ENCODE measurements around the gene SEC23B. TPM values are rescaled to one million over a fixed set of nuclear protein-coding genes. Genes with fewer than 3 reads are reported as not detected.

Gene SEC23B
- total and polyA plus RNA-seq, 5 donors from 2014 or later, result 45.0 to 57.7 (median 47.6) TPM

GRCh38 chr20:18571009-18571408 lies 63.3 kb downstream of the SEC23B start:
- DNase-seq, result no peak
- peak overlapping the region in 1 of 3 donors; percentile 15 for H3K27ac Mint-ChIP-seq
- H3K4me3 Mint-ChIP-seq, result no peak overlapping the region
- H3K27me3 Mint-ChIP-seq, result no peaks in the 10 kb centered on the region
- H3K27ac ChIP-seq (ENCODE audit: insufficient read depth, low read length, poor library complexity, severe bottlenecking), result no peak overlapping the region
- no peak overlapping the region for H3K4me3 ChIP-seq (ENCODE audit: low read depth, low read length)
- peaks cover 22% of the 10 kb centered on the region for H3K36me3 ChIP-seq (ENCODE audit: control insufficient read depth, insufficient read depth, low read length)
- no peaks in the 10 kb centered on the region for H3K27me3 ChIP-seq (ENCODE audit: control insufficient read depth, insufficient read depth, low read length)
- no peak for ATAC-seq (ENCODE audit: low read depth in 2 of 2)
- H3K36me3 Mint-ChIP-seq, result peaks cover 26% of the 10 kb centered on the region
- peaks cover 0 to 4% (median 0%) of the 10 kb centered on the region in 7 donors for H3K9me3 Mint-ChIP-seq
- H3K4me1 ChIP-seq (ENCODE audit: control insufficient read depth, insufficient read depth, low read length, poor library complexity, severe bottlenecking), result peaks cover 17% of the 10 kb centered on the region
- H3K4me1 Mint-ChIP-seq, result peaks cover 10 to 28% (median 17%) of the 10 kb centered on the region in 4 donors
- no peaks in the 10 kb centered on the region for H3K9me3 ChIP-seq (ENCODE audit: control insufficient read depth in 2 of 2, low read length in 2 of 2)

- peaks cover 9 to 24% (median 16%) of the 10 kb centered on the region in 4 donors for H3K4me1 Mint-ChIP-seq
- DNase-seq (no peak), ATAC-seq (ENCODE audit: low read depth in 2 of 2) (no peak)
- H3K9me3 Mint-ChIP-seq, result peaks cover 0 to 4% (median 0%) of the 10 kb centered on the region in 7 donors
- H3K4me3 Mint-ChIP-seq, result peak overlapping the region in 1 of 4 donors; percentile 19
- Histone ChIP-seq H3K27me3 (ENCODE audit: control insufficient read depth, insufficient read depth, low read length) (no peaks in the 10 kb centered on the region), H3K4me1 (ENCODE audit: control insufficient read depth, insufficient read depth, low read length, poor library complexity, severe bottlenecking) (peaks cover 14% of the 10 kb centered on the region), H3K4me3 (ENCODE audit: low read depth, low read length) (no peak overlapping the region), H3K36me3 (ENCODE audit: control insufficient read depth, insufficient read depth, low read length) (peaks cover 22% of the 10 kb centered on the region), H3K27ac (ENCODE audit: insufficient read depth, low read length, poor library complexity, severe bottlenecking) (no peak overlapping the region), H3K9me3 (ENCODE audit: control insufficient read depth in 2 of 2, low read length in 2 of 2) (no peaks in the 10 kb centered on the region)
- H3K27ac Mint-ChIP-seq, result peak overlapping the region; percentile 26 to 82 (median 80)
- no peaks in the 10 kb centered on the region for H3K27me3 Mint-ChIP-seq
- peaks cover 26% of the 10 kb centered on the region for H3K36me3 Mint-ChIP-seq
These were observed 63.8 kb downstream of the SEC23B start for GRCh38 chr20:18571578-18571977.

DNA sequence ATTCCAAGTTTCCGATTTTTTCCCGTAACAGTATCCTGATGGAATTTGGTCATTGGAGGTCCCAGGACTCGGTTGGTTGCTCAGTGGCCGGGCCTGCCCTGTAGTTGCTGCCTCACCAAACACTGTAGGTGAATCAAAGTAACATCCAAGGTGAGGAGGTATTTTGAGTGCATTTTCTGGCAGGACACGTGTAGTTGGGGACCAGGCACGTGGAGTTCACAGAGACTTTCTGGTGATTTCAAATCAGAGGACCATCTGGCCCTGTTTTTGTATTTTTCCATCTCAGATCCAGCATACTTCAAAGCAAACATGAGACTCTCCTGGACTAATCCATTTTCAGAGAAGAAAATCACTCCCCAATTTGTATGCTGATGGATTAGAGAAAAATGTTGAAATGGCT lies 70.2 kb downstream of the SEC23B start:
- Histone ChIP-seq H3K27ac (ENCODE audit: insufficient read depth, low read length, poor library complexity, severe bottlenecking) (no peak overlapping the region), H3K9me3 (ENCODE audit: control insufficient read depth in 2 of 2, low read length in 2 of 2) (no peaks in the 10 kb centered on the region), H3K4me1 (ENCODE audit: control insufficient read depth, insufficient read depth, low read length, poor library complexity, severe bottlenecking) (no peaks in the 10 kb centered on the region), H3K36me3 (ENCODE audit: control insufficient read depth, insufficient read depth, low read length) (no peaks in the 10 kb centered on the region), H3K27me3 (ENCODE audit: control insufficient read depth, insufficient read depth, low read length) (no peaks in the 10 kb centered on the region), H3K4me3 (ENCODE audit: low read depth, low read length) (no peak overlapping the region)
- H3K27me3 Mint-ChIP-seq, result no peaks in the 10 kb centered on the region
- DNase-seq, result no peak
- peaks cover under 1% of the 10 kb centered on the region for H3K36me3 Mint-ChIP-seq
- ATAC-seq (ENCODE audit: low read depth in 2 of 2), result no peak
- no peak overlapping the region for H3K4me3 Mint-ChIP-seq
- H3K27ac Mint-ChIP-seq, result no peak overlapping the region
- peaks cover 0 to 3% (median 0%) of the 10 kb centered on the region in 7 donors for H3K9me3 Mint-ChIP-seq
- H3K4me1 Mint-ChIP-seq, result peaks cover 0 to 2% (median 0%) of the 10 kb centered on the region in 4 donors

- Histone ChIP-seq H3K27me3 (ENCODE audit: control insufficient read depth, insufficient read depth, low read length) (no peaks in the 10 kb centered on the region), H3K36me3 (ENCODE audit: control insufficient read depth, insufficient read depth, low read length) (no peaks in the 10 kb centered on the region), H3K9me3 (ENCODE audit: control insufficient read depth in 2 of 2, low read length in 2 of 2) (no peaks in the 10 kb centered on the region), H3K4me3 (ENCODE audit: low read depth, low read length) (no peak overlapping the region), H3K27ac (ENCODE audit: insufficient read depth, low read length, poor library complexity, severe bottlenecking) (no peak overlapping the region), H3K4me1 (ENCODE audit: control insufficient read depth, insufficient read depth, low read length, poor library complexity, severe bottlenecking) (no peaks in the 10 kb centered on the region)
- no peaks in the 10 kb centered on the region for H3K27me3 Mint-ChIP-seq
- no peak for DNase-seq
- H3K4me1 Mint-ChIP-seq, result peaks cover 0 to 2% (median 0%) of the 10 kb centered on the region in 4 donors
- no peak overlapping the region for H3K4me3 Mint-ChIP-seq
- no peaks in the 10 kb centered on the region for H3K36me3 Mint-ChIP-seq
- no peak for ATAC-seq (ENCODE audit: low read depth in 2 of 2)
- peaks cover 0 to 3% (median 0%) of the 10 kb centered on the region in 7 donors for H3K9me3 Mint-ChIP-seq
- peak overlapping the region in 1 of 3 donors; percentile 77 for H3K27ac Mint-ChIP-seq
These were observed 70.8 kb downstream of the SEC23B start for GRCh38 chr20:18578581-18578980.

DNA sequence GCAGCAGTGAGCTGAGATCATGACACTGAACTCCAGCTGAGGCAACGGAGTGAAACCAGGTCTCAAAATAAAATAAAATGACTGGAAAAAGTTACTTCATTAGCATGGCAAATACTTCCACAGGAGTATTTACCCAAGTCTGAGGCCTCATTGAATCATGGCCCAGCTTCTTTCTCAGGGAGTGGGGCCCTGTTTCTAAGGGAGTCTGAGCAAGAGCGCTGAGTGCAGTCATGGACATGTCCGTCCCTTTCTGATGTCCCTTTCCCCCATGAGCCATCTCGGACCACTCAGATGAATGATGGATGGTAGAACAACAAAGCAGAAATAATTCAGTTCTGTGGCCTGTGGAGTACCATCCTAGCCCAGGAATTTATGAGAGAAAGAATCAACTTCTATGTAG lies 72.3 kb downstream of the SEC23B start:
- Mint-ChIP-seq H3K27ac (no peak overlapping the region), H3K4me3 (no peak overlapping the region), H3K27me3 (no peaks in the 10 kb centered on the region), H3K9me3 (peaks cover 0 to 3% (median 0%) of the 10 kb centered on the region in 7 donors), H3K4me1 (peaks cover 0 to 2% (median 0%) of the 10 kb centered on the region in 4 donors), H3K36me3 (no peaks in the 10 kb centered on the region)
- DNase-seq (no peak), ATAC-seq (ENCODE audit: low read depth in 2 of 2) (no peak)
- Histone ChIP-seq H3K27me3 (ENCODE audit: control insufficient read depth, insufficient read depth, low read length) (peaks cover 2% of the 10 kb centered on the region), H3K36me3 (ENCODE audit: control insufficient read depth, insufficient read depth, low read length) (no peaks in the 10 kb centered on the region), H3K4me1 (ENCODE audit: control insufficient read depth, insufficient read depth, low read length, poor library complexity, severe bottlenecking) (no peaks in the 10 kb centered on the region), H3K4me3 (ENCODE audit: low read depth, low read length) (no peak overlapping the region), H3K9me3 (ENCODE audit: control insufficient read depth in 2 of 2, low read length in 2 of 2) (no peaks in the 10 kb centered on the region), H3K27ac (ENCODE audit: insufficient read depth, low read length, poor library complexity, severe bottlenecking) (no peak overlapping the region)

DNA sequence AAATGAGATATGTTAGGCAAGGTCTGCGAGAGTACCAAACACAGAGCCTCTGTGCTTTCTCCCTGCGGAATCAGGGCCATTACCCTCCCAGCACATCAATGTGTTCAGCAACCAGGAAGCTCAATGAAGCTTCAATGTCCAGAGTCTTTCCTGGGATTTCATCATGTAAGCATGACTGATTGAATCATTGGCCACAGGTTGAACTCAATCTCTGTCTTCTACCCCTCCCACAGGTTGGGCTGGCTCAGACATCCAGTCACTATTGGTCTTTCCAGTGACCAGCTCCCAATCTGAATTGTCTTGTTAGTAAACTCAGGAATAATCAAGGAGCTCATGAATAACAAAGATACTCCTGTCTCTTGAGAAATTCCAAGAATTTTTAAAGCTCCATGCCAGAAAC lies 77.4 kb downstream of the SEC23B start:
- H3K27me3 Mint-ChIP-seq, result peaks cover 7% of the 10 kb centered on the region

DNA sequence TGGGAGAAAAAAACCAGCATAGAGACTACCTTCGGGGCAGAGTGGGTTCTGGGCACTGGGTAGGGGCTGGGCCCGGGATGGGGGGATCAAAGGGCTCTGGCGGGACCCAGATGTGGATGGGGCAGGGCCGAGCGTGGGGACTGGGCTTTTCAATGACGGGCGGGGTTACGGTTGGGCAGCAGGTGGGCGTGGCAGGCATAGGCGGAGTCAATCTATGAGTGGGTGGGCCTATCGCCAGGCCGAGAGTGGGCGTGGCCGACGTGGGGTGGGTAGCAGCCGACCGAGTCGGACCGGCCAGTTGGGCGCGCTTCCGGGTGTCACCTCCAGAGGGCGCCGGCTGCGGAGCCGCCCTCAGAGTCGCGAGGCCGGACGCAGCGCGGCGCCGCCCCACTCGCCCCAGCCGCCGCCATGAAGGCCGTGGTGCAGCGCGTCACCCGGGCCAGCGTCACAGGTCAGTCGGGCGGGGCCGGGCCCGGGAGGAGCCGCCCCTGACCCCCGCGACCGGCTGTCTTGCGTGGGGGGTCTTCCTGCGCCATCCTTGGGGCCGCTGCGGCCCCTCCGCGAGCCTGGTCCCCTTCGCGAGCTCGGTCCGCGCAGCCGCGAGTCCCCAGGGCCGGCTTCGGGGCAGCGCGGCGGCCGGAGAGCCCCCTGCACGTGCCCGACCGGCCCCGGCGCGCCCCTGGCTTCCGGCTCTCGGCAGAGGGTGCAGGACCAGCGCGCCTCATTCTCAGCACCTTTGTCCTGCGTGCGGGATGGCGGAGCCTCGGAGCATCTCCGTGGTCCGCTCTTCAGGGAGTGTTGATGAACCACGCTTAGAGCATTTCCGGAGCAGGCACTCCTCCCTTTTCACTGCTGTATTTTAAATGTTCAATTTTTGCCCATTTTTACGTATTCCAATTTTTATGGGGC lies 80.2 kb downstream of the SEC23B start, which contains the start of gene DTD1:
Gene DTD1, plus strand, starts transcription at position 390 of the 909 bp plus-strand sequence. Its CDS starts 19 bp downstream, at position 409.
- DNase-seq (peak; percentile 54 to 81 (median 72)), ATAC-seq (ENCODE audit: low read depth in 2 of 2) (peak; percentile 79 to 81)
- H3K27ac Mint-ChIP-seq, result peak within 1 kb of the TSS; percentile 85 to 95 (median 92)
- peak within 1 kb of the TSS; percentile 90 to 97 (median 92) for H3K4me3 Mint-ChIP-seq
- H3K27me3 Mint-ChIP-seq, result peaks cover 7% of the 10 kb centered on the region
- H3K4me3 ChIP-seq (ENCODE audit: low read depth, low read length), result peak within 1 kb of the TSS; percentile 84
- peaks cover 10 to 37% (median 24%) of the 10 kb centered on the region in 4 donors for H3K4me1 Mint-ChIP-seq
- peaks cover 2% of the 10 kb centered on the region for H3K27me3 ChIP-seq (ENCODE audit: control insufficient read depth, insufficient read depth, low read length)
- H3K36me3 ChIP-seq (ENCODE audit: control insufficient read depth, insufficient read depth, low read length), result no peaks in the 10 kb centered on the region
- no peaks in the 10 kb centered on the region for H3K9me3 Mint-ChIP-seq
- H3K27ac ChIP-seq (ENCODE audit: insufficient read depth, low read length, poor library complexity, severe bottlenecking), result peak within 1 kb of the TSS; percentile 58
- H3K9me3 ChIP-seq (ENCODE audit: control insufficient read depth in 2 of 2, low read length in 2 of 2), result no peaks in the 10 kb centered on the region
- no peaks in the 10 kb centered on the region for H3K36me3 Mint-ChIP-seq
- H3K4me1 ChIP-seq (ENCODE audit: control insufficient read depth, insufficient read depth, low read length, poor library complexity, severe bottlenecking), result peaks cover 22% of the 10 kb centered on the region

More for the DNA sequence above, 77.4 kb downstream of the SEC23B start:
- Mint-ChIP-seq H3K4me1 (peaks cover 10 to 26% (median 20%) of the 10 kb centered on the region in 4 donors), H3K27ac (no peak overlapping the region), H3K36me3 (no peaks in the 10 kb centered on the region), H3K9me3 (peaks cover 0 to 3% (median 0%) of the 10 kb centered on the region in 7 donors), H3K4me3 (peak overlapping the region in 3 of 4 donors; percentile 15 to 63 (median 16))
- H3K9me3 ChIP-seq (ENCODE audit: control insufficient read depth in 2 of 2, low read length in 2 of 2), result no peaks in the 10 kb centered on the region
- peaks cover 22% of the 10 kb centered on the region for H3K4me1 ChIP-seq (ENCODE audit: control insufficient read depth, insufficient read depth, low read length, poor library complexity, severe bottlenecking)
- DNase-seq (no peak), ATAC-seq (ENCODE audit: low read depth in 2 of 2) (no peak)
- H3K36me3 ChIP-seq (ENCODE audit: control insufficient read depth, insufficient read depth, low read length), result no peaks in the 10 kb centered on the region
- peaks cover 2% of the 10 kb centered on the region for H3K27me3 ChIP-seq (ENCODE audit: control insufficient read depth, insufficient read depth, low read length)
- no peak overlapping the region for H3K4me3 ChIP-seq (ENCODE audit: low read depth, low read length)
- no peak overlapping the region for H3K27ac ChIP-seq (ENCODE audit: insufficient read depth, low read length, poor library complexity, severe bottlenecking)
